ENCODE data around the gene PPIL4. TPM values are rescaled to one million over a fixed set of nuclear protein-coding genes. Genes with fewer than 3 reads are reported as not detected.

PPIL4 gene
- total RNA-seq, 1 experiment from 2014 or later = 43.0 TPM

DNA sequence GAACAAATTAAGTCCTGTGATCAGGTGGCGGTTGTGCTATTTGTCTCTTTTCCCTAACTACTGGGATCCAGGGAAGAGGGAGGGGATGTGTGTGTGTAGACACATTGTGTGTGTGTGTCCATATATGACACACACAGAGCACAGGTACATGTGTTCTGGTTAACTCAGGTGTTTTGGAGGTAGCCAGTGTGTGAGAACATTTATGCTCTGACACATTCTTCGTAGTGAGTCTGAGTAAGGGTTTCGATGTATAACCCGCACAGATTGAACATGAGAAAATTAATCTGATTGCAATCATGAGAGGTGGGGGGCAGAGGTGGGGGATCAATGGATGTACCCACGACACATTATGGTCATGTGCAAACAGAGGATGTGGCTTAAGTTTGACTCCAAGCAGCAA is 73.6 kb downstream of the PPIL4 start:
- no peak overlapping the region for H3K4me3 ChIP-seq (ENCODE audit: low read depth, low read length, poor library complexity, severe bottlenecking)
- intact Hi-C loops (cut with micrococcal nuclease; ENCODE audit: unreplicated experiment) = no loop called here
- H3K27me3 ChIP-seq (replicated peaks; ENCODE audit: insufficient read depth, low read depth, low read length, poor library complexity) = no peaks in the 10 kb centered on the region
- TF ChIP-seq, protein P1, sequence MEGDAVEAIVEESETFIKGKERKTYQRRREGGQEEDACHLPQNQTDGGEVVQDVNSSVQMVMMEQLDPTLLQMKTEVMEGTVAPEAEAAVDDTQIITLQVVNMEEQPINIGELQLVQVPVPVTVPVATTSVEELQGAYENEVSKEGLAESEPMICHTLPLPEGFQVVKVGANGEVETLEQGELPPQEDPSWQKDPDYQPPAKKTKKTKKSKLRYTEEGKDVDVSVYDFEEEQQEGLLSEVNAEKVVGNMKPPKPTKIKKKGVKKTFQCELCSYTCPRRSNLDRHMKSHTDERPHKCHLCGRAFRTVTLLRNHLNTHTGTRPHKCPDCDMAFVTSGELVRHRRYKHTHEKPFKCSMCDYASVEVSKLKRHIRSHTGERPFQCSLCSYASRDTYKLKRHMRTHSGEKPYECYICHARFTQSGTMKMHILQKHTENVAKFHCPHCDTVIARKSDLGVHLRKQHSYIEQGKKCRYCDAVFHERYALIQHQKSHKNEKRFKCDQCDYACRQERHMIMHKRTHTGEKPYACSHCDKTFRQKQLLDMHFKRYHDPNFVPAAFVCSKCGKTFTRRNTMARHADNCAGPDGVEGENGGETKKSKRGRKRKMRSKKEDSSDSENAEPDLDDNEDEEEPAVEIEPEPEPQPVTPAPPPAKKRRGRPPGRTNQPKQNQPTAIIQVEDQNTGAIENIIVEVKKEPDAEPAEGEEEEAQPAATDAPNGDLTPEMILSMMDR (conservative IDR thresholded peaks at IDR 0.05; ENCODE audit: low read depth, low read length) = no peak
- no peak for TF ChIP-seq EZH2 (IDR thresholded peaks at IDR 0.05; ENCODE audit: borderline replicate concordance, low read depth, low read length, poor library complexity, severe bottlenecking)
- H3K27ac ChIP-seq (ENCODE audit: low read depth, low read length, poor library complexity, severe bottlenecking) = no peak overlapping the region
- CTCF ChIA-PET = interaction anchor here (0.6 kb wide), 1 partner anchor 15 kb away, joined by 3 read pairs; no protein-coding TSS in a partner anchor
- no TSS peak for BruUV-seq (replicated peaks)
- H3K36me3 ChIP-seq (ENCODE audit: insufficient read depth, low read length, poor library complexity, severe bottlenecking) = no peaks in the 10 kb centered on the region
- no peaks in the 10 kb centered on the region for H3K9me3 ChIP-seq (ENCODE audit: low read depth, low read length, poor library complexity, severe bottlenecking)
- H3K4me1 ChIP-seq (ENCODE audit: insufficient read depth, low read length, poor library complexity, severe bottlenecking) = peaks cover 15% of the 10 kb centered on the region
- DNase-seq (ENCODE audit: low spot score) = no peak
- POLR2A ChIA-PET (ENCODE audit: low non-redundant PET) = no interaction called here

DNA sequence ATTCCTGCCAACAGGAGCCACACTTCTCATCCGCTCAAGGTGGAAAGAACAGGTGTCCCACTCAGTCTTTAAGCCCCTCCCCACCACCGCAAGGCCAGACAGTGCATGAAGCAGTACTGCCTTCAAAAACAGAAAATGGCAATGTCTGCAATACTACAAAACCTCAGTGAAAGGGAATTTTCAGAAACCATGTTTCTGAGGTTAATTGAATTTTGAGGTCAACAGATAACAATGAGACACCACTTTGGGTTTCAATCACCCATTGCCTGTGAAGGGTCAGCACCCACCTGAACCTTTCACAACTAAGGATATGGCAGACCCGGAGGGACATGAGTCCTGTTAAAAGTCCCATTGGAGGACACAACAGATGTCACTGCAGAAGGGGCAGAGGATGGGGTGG is 74.0 kb downstream of the PPIL4 start:
- H3K36me3 ChIP-seq (ENCODE audit: insufficient read depth, low read length, poor library complexity, severe bottlenecking) = no peaks in the 10 kb centered on the region
- H3K27me3 ChIP-seq (replicated peaks; ENCODE audit: insufficient read depth, low read depth, low read length, poor library complexity) = no peaks in the 10 kb centered on the region
- peaks cover 15% of the 10 kb centered on the region for H3K4me1 ChIP-seq (ENCODE audit: insufficient read depth, low read length, poor library complexity, severe bottlenecking)
- DNase-seq (ENCODE audit: low spot score) = no peak
- no peaks in the 10 kb centered on the region for H3K9me3 ChIP-seq (ENCODE audit: low read depth, low read length, poor library complexity, severe bottlenecking)
- intact Hi-C loops (cut with micrococcal nuclease; ENCODE audit: unreplicated experiment) = no loop called here
- no TSS peak for BruUV-seq (replicated peaks)
- ChIA-PET CTCF (no interaction called here), POLR2A (ENCODE audit: low non-redundant PET) (no interaction called here)
- H3K4me3 ChIP-seq (ENCODE audit: low read depth, low read length, poor library complexity, severe bottlenecking) = no peak overlapping the region
- no peak for TF ChIP-seq EZH2 (IDR thresholded peaks at IDR 0.05; ENCODE audit: borderline replicate concordance, low read depth, low read length, poor library complexity, severe bottlenecking)
- TF ChIP-seq, protein P1 (conservative IDR thresholded peaks at IDR 0.05; ENCODE audit: low read depth, low read length) = no peak
- no peak overlapping the region for H3K27ac ChIP-seq (ENCODE audit: low read depth, low read length, poor library complexity, severe bottlenecking)

DNA sequence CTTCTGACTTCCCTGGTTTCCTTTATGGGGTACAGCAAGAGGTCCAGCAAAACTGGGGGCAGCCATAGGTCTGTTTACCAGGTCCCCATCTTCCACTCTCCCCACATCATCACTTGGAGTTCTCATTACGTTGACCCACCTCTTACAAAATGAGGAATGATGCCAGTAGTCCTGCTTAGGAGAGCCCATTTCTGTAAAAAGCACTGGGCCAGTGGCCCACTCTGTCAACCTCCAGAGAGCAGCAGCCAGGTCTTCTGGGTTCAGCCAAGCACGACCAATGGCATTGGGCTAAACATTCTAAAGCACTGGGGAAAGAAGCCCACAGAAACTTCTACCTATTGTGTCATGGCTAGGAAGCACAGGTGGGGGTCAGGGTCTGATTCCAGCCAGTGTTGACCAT is 74.9 kb downstream of the PPIL4 start:
- Histone ChIP-seq H3K27me3 (replicated peaks; ENCODE audit: insufficient read depth, low read depth, low read length, poor library complexity) (no peaks in the 10 kb centered on the region), H3K4me1 (ENCODE audit: insufficient read depth, low read length, poor library complexity, severe bottlenecking) (peaks cover 15% of the 10 kb centered on the region), H3K36me3 (ENCODE audit: insufficient read depth, low read length, poor library complexity, severe bottlenecking) (no peaks in the 10 kb centered on the region), H3K27ac (ENCODE audit: low read depth, low read length, poor library complexity, severe bottlenecking) (no peak overlapping the region), H3K9me3 (ENCODE audit: low read depth, low read length, poor library complexity, severe bottlenecking) (no peaks in the 10 kb centered on the region), H3K4me3 (ENCODE audit: low read depth, low read length, poor library complexity, severe bottlenecking) (no peak overlapping the region)
- intact Hi-C loops (cut with micrococcal nuclease; ENCODE audit: unreplicated experiment) = no loop called here
- DNase-seq (ENCODE audit: low spot score) = no peak
- CTCF ChIA-PET = no interaction called here
- no peak for TF ChIP-seq EZH2 (IDR thresholded peaks at IDR 0.05; ENCODE audit: borderline replicate concordance, low read depth, low read length, poor library complexity, severe bottlenecking)
- TF ChIP-seq, protein P1 (conservative IDR thresholded peaks at IDR 0.05; ENCODE audit: low read depth, low read length) = no peak
- POLR2A ChIA-PET (ENCODE audit: low non-redundant PET) = no interaction called here
- BruUV-seq (replicated peaks) = no TSS peak

Data from A673 (cell line).